DMS 273 treated with DMSO at 0.1 percent for 48 hours (cell line): ENCODE measurements around the gene TNIK.

ENCODE experiments used
- DNase-seq: peaks from one replicate; lab custom pipeline; 2025; lab: John Stamatoyannopoulos, UW

The TNIK gene

DNA sequence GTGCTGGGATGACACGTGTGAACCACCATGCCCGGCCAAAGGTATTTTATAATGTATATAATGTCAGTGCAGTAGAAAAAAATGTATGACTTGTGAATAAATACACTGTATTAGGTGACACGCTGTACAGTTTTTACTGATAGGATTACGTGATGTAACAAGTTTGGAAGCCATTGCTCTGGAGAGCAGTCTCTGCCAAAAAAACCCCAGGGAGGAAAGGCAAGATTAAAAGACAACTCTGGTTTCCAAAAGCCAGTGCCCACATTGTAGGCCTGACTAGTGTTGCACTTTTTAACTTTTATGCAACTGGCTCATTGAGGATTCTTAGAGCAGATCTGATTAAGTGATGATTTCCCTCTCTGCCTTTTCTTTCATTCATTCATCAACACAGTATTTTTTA is 371.7 kb downstream of the TNIK start:
- no peak for DNase-seq

DNA sequence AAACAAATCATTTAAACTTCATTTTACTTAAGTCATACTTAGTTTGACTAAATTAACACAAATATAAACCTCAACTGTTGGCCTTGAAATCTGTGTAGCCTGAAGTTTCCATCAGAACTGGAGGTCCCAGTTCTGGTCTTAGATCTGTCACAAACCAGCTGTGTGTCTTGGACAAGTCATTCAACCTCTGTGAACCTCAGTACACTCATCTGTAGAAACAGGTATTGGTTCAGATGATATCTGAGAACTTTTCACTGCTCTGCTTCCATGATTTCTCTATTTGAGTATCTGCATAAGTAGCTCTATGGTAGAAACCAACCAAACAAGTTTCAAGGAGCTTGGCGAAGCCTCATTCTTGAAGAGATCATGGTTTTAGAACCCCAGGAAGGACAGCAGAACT is 373.3 kb downstream of the TNIK start:
- DNase-seq, result no peak

DNA sequence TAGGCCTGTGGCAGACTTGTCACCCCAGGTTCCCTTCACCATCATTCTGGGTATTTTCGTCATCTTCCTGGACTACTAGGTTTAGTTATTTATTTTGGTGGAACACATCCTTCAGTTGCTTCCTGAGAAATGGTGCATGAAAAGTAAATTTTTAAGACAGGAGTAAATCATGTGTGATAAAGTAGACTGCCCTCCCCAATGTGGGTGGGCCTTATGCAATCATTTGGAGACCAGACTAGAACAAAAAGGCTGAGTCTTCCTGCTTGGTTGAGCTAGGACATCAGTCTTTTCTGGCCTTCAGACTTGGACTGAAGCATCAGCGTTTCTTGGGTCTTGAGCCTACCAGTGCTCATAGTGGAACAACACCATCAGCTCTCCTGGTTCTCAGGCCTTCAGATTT is 382.9 kb downstream of the TNIK start:
- no peak for DNase-seq

DNA sequence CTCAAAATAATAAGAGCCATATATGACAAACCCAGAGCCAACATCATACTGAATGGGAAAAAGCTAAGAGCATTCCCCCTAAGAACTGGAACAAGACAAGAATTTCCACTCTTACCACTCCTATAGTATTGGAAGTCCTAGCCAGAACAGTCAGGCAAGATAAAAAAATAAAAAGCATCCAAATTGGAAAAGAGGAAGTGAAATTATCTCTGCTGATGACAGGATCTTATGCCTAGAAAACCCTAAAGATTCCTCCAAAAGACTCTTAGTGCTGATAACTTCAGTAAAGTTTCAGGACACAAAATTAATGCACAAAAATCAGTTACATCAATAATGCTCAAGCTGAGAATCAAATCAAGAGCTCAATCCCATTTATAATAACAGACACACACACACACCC is 387.8 kb downstream of the TNIK start:
- DNase-seq, result no peak

DNA sequence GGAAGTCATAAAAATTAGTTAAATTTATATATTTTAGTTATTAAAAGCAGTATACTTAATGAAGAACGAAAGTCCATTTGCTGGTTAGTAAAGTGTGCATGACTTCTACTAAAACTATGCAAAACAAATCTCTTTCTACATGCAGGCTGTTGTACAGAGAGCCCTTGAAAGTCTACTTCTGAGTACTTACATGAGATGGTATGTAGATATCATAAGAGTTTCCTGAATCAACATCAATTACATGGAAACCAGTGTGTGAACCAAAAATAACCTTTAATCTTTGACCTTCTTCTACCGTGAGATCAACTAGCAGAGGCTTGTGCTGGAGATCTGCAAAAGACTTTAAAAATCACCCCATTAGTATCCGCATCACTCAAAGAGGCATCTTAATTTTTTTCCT is 391.5 kb downstream of the TNIK start:
- DNase-seq, result no peak

DNA sequence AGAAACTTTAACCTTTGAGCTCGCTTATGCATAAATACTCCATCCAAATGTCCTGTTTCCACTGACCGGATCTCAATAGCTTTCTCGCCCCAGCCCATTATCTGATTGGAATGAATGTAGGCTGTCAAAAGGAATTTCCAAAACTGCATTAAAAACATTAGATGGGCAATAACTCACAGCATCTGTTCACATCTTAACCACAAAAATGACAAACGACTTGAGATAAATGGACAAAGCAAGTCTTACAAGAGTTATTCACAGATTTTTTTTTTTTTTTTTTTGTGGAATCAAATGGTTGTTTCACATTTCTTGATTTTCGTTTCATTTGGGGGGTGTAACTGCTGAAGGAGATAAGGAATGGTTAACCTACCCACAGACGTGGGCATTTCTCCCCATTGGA is 394.0 kb downstream of the TNIK start:
- no peak for DNase-seq

DNA sequence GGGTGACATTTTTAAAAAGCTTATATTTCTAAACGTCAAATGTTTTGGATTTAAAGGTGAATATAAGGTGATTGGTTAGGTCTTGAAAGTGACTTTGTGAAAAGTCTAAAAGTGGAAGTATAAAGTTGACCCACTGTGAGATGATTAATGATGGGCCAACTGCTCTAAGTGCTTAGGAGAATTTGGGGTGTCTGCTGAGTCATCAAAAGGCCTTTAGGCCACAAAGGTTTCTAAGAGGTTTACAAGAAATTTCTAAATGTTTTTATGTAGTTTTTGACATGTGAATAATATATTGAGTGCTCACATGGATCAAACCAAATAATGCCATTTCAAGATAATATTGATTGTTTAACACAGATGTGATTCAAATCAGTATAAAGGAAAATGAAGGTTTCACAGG is 394.5 kb downstream of the TNIK start:
- no peak for DNase-seq

DNA sequence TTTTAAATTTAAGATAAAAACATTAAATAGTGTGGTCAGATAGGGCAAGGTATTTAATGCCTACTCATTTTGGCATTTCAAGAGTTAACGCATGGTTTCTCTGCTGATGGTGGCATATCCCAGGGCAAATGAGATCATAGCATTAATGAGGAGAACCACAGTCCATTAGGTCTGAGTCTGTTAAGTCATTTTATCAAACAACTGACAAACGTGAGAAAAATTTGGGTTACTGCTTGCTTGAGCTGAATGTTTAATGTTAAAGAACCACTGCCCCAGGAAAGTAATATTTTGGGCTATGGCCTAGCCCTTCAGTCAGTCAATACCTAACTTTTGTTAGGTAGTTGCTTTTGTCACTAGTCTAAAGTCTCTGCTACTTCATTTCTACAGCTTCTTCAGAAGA is 395.7 kb downstream of the TNIK start:
- no peak for DNase-seq

DNA sequence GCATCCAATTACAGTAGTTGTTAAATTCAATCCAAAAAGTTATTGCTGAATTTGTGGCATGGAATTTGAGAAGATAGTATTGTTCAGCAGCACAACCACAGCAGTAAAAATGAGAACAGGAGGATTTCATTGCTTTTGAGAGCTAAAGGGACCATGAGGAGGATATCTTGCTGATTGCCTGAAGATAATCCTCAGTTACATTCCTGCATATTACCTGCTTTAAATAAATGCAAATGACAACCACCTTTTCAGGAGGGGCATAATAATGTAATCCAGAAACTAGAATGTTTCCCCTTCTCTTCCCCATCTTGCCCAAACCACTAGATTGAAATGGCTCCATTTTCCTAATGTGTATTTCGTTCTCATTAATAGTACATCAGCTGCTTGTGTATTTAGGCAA is 398.5 kb downstream of the TNIK start:
- DNase-seq, result no peak

DNA sequence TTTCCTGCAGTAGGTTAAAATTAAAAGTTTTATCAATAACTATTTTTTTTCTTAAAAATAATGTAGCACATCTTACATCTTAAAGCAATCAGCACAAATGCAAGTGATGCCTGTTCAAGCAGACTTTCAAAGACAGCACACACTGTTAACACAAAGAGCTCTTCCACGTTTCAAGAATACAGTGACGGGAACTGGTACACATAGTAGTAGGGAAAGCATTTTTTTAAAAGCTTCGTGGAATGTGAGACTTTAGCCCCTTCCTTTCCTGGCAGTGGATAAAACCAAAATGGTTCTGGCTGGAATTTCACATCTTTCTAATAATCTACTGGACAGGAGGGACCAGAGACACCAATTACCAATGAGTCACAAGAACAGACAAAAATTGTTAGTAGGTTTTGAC is 400.2 kb downstream of the TNIK start:
- DNase-seq, result no peak

DNA sequence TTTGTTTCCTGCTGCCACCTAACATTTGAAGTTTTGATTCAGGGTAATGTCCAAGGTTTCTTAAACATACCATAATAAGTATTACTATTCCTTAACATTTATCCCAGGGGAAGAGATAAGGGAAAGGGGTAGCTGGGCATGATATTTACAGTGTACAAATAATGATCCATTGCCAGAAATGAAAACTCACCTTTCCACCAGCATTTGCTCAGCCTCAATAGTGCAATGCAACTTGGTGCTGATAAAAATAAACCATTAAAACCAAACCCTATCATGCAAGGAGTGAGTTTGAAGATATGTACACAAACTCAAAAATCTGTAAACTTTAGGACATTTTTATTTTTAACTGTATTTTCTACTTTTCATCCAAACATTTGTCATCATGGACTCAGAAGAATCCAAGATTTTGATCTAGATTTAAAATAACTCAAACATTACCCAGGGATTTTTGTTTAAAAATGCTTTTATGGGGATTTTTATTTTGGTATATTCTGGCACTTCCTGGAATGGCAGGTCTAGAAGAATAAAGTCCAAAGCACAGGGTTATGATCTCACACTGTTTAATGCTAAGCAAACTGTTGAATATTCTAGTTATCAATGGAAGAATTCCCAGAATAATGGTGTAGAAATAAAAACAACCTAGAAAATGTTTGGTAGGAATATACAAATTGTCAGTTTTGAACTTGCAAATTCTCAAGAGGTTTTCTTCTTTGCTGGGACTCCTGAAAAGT is 401.2 kb downstream of the TNIK start:
- DNase-seq, result no peak

DNA sequence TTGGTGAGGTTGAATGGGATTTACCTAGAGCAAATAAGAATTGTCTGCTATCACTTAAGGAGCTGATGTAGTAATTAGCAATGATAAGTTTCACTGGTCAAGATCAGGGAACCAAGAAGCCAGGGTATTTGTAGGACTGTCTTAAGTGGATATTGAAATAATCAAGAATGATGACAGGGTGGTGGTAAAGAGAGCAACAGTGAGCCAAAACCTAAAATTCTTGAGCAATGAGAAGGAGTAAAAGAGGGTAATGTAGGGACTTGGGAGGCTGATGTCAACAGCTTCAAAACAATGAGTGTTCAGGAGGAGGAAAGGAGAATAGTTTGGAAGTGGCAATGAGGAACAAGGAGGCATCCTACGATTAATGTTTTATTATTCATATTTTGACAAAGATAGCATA is 402.1 kb downstream of the TNIK start:
- DNase-seq, result no peak

DNA sequence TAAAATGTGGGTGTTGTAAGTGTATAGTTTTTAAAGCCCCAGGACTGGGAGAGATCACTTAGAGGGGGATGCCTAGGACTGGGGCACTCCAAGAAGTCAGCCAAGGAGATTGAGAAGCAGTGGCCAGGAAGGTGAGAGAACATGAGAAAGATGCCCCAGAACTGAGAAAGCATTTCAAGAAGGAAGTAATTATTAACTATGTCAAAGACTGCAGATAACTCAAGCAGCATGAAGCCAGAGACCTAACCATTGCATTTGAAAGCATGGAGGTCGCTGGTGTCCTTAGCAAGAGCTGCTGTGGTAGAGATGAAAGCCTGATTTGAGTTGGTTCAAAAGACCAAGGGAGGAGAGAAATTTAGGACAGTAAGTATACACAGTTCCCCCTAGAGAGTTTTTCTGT is 403.1 kb downstream of the TNIK start:
- DNase-seq, result no peak

DNA sequence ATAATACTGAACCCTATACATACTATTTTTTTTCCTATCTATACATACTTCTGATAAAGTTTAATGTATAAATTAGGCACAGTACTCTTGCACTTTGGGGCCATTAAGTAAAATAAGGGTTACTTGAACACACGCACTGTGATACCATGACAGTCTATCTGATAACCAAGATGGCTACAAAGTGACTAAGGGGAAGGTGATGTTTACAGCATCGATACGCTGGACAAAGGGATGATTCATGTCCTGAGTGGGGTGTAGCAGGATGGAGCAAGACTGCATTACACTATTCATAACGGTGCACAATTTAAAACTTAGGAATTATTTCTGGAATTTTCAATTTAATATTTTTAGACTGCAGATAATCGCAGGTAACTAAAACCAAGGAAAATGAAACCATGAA is 403.7 kb downstream of the TNIK start:
- no peak for DNase-seq

DNA sequence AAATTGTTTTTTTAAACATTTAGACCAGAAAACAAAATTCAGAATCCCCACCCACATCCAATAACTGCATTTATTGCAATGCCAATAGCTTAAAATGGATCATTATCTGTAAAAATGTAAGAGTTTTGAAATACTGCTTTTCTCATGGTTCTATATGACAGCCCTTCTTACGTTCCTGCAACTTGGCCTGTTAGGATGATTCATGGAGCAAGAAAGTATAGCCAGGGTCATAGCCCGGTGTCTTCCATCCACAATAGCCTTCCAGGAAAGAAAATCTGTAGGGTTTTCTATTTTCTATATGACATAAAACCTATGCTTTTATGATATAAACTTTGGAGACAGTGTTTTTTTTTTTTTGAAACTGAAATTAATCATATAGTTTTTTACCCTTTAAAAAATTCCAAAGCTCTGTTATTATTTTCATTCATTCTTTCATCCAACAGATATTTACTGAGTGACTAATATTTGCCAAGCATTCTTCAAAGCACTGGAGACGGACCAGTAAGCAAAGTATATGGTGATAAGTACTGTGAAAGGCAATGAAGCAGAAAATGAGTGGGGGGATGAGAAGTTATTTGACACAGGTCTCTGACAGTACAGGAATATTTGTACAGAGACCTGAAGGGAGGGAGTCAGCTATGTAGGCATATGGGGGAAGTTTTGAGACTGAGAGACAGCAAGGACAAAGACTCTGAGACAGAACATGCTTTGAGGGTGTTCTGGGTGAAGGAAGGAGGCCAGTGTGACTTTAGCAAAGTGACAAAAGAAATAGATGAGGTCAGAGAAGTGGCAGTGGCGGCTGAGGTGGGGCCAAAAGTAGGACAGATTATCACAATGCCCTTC is 404.6 kb downstream of the TNIK start:
- DNase-seq, result no peak

DNA sequence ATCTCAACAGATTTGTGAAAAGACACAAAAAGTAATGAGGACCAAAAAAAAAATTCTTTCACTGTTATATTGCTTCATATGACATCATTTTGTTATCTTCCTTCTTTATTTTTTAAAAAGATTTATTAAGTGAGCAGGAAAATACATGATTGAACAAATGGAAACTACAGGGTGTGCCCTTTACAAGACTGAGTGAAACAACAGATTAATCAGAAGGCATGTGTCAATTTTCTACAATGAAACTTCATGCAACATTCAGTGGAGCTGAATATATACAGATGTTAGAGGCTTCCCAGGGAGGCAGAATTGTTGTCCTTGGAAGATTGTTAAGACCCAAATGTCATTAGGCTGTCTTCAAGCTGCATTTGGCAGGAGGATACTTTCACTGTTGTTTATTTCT is 405.3 kb downstream of the TNIK start:
- no peak for DNase-seq

DNA sequence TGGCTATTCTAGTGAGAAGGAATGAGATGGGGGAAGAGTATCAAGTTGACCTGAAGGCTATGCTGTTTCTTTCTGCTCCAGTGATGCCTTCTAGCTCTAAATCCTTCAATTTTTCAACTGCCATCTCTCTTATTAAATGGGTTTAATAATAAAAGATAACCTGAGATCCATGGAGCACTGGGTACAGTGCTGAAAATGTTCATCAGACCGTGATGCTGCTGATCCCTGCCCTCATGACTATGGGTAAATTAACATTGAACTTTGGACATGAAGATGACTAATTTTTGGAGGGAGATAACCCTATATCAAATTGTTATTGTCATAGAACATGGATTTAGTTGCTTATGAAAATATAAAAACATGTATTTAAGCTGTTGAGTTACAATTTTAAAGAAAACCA is 406.0 kb downstream of the TNIK start:
- DNase-seq, result no peak

DNA sequence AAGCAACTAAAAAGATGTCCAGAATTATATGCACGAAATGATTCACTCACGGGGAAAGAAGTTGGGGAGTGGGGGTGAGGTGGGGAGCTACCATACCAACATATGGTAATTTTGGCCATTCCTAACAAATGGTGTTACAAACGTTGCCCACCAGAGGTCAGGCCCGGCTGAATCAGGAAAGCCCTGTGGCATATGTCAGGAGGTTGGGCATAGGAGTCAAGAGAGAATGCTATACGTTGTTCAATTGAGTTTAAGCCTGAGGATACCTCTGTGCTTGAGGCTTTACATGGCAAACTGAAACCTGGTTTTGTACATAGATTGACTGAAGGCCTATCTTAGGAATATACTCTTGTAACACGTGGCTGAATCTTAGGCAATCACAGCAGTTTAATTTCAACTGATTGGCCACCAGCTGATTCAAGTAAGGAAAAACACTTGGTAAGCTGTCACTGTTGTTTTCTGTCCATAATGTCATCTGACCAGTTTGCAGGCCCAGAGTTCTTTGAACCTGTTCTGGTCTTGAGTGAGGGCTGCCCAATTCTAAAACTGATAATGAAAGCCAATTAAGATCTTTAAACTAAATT is 410.3 kb downstream of the TNIK start:
- DNase-seq, result peak; percentile 77

DNA sequence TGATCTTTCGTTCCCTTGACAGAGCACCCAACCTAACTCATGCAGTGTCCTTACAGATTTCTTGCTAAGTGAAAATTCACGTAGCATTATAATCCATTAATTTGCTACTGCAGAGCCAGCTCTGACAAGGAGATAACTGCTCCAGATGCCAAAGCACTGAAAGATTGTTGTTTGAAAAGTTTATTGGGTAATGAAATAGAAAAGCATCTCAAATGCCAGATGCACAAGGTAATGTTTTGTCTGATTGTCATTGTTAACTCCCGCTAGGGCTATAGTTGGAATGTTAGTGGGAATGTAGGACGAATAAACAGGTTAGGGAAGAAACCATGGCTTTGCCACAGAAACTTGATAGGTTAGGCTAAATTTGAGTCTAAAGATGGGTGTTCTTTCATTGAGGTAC is 413.4 kb downstream of the TNIK start:
- DNase-seq, result no peak

DNA sequence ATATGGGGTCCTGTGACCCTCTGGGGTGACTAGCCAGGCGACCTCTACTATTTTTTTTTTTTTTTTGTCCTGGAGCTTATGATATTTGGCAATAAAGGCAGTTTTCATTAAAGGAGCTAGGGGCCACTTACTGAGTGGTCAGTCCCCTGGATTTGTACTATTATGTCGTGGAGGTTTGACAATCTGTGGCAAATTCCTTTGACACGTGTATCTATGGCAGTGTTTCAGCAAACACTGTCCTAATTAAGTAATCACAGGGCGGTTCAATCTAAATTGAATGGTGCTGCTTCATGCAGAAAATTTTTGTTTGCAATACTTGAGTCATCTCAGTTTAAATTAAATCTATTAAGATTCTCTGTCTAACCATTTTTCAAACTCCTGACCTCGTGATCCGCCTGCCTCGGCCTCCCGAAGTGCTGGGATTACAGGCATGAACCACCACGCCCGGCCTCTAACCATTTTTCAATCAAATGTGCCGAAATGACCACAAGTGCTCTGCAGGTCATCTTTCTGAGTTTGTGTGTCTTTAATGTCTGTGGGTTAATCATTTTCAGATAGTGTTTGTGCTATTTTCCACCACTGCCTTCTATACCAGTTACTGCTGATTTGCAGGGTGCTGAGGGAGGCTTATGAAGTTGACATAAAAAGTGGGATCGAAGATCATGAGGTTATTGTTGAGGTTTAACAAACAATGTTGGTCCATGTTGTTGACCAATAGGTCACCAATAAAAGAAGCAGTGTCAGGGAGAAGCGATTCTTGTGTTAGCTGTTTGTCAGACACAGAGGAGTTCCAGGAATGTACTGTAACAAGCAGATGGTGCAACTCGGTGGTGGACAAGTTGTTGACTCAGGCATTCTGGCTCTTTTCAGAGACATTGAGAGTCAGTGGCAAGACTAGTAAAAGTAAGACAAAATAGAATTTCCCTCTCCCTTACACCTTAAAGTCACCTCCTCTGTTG is 415.1 kb downstream of the TNIK start:
- DNase-seq, result peak; percentile 5

DNA sequence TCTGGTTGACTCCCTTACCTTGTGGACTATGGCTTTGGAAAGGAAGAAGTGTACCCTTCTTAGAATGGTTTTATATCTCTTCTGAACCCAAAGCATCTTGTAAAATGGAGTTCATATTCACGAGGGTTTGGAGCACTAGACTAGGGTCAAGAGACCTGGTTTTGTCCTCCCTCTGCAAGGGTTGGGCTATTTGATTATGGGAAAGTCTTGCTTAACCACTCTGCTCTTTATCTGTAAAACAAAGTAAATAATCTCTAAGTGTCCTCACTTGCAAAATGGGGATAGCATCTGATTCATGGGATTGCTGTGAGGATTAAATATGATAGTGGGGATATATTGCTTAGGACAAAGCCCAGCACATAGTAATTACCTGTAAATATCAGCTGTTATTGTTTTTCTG is 415.8 kb downstream of the TNIK start:
- no peak for DNase-seq

DNA sequence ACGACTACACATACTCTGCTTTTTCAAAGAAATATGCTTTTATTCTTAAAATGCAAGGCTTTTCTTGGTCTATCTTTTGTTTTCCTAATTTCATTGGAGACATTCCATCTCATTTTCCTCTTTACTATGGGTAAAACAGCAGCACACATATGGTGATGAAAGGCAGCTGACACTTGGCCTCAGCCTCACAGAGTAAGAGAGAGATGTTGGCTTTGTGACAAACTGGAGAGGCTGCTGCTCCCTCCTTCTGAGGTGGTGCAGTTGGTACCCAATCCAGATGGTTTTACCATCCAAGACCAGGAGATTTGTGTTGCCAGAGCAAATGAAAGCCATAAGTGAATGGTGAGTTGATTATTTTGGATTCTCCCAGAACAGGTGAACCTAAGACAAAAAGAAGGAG is 420.5 kb downstream of the TNIK start:
- DNase-seq, result peak; percentile 30
